OCI-LY3 (cell line): ENCODE measurements around the gene SH2D3A.

Source experiments
- H2AFZ ChIP-seq: fragments of 200-600, 300-600 bp; shearing (Covaris generic); 2 replicates; pipeline ENCODE4 v1.6.0; 2014; ENCODE audit warnings: antibody characterized with exemption, low read depth, low read length
- H3K27ac ChIP-seq: fragments of 200-600, 300-600 bp; sonication (generic); 2 replicates; pipeline ENCODE4 v1.5.1; 2014; ENCODE audit warnings: mild to moderate bottlenecking, low read length, moderate library complexity, mixed read lengths
- H3K27me3 ChIP-seq: fragments of 200-600, 300-600 bp; sonication (generic); 2 replicates; pipeline ENCODE4 v1.6.1; 2014; ENCODE audit warnings: low read depth, low read length, mixed read lengths
- H3K36me3 ChIP-seq: fragments of 200-600, 300-600 bp; sonication (generic); replicated peaks from 2 replicates; pipeline ENCODE3; 2014; ENCODE audit warnings: low read depth, low read length, mixed read lengths
- H3K4me1 ChIP-seq: fragments of 300-600, 200-600 bp; sonication (generic); 2 replicates; pipeline ENCODE4 v1.6.1; 2014; ENCODE audit warnings: low read length, mixed read lengths
- H3K4me2 ChIP-seq: fragments of 200-600, 300-600 bp; sonication (generic); 2 replicates; pipeline ENCODE4 v1.6.1; 2014; ENCODE audit warnings: low read length, mixed read lengths
- H3K4me3 ChIP-seq: fragments of 300-600, 200-600 bp; sonication (generic); 2 replicates; pipeline ENCODE4 v1.5.1; 2014; ENCODE audit warnings: antibody characterized with exemption, mild to moderate bottlenecking, low read length, moderate library complexity
- H3K79me2 ChIP-seq: fragments of 300-600, 200-600 bp; shearing (Covaris generic); 2 replicates; pipeline ENCODE4 v1.6.1; 2014; ENCODE audit warnings: mild to moderate bottlenecking, low read length, mixed read lengths
- H3K9ac ChIP-seq: fragments of 300-600, 200-600 bp; shearing (Covaris generic); 2 replicates; pipeline ENCODE4 v1.6.0; 2014; ENCODE audit warnings: mild to moderate bottlenecking, low read length, moderate library complexity
- H3K9me3 ChIP-seq: fragments of 200-600, 300-600 bp; shearing (Covaris generic); 2 replicates; pipeline ENCODE4 v1.6.1; 2014; ENCODE audit warnings: low read length, mixed read lengths; ENCODE audit not compliant: insufficient read depth
- H4K20me1 ChIP-seq: fragments of 200-600, 300-600 bp; sonication (generic); 2 replicates; pipeline ENCODE4 v1.6.1; 2016; ENCODE audit warnings: low read length, mixed read lengths; ENCODE audit not compliant: insufficient read depth
- CTCF ChIP-seq: fragments of 200-600, 300-600 bp; sonication (generic); IDR thresholded peaks from 2 replicates; pipeline ENCODE4 v1.5.1; 2014; ENCODE audit warnings: antibody characterized with exemption, low read length, low read depth
- EZH2phosphoT487 ChIP-seq: fragments of 200-600 bp; shearing (Covaris generic); IDR thresholded peaks from 2 replicates; pipeline ENCODE4 v1.6.1; 2018; ENCODE audit warnings: antibody characterized with exemption, mixed run types, low read depth

SH2D3A gene

DNA sequence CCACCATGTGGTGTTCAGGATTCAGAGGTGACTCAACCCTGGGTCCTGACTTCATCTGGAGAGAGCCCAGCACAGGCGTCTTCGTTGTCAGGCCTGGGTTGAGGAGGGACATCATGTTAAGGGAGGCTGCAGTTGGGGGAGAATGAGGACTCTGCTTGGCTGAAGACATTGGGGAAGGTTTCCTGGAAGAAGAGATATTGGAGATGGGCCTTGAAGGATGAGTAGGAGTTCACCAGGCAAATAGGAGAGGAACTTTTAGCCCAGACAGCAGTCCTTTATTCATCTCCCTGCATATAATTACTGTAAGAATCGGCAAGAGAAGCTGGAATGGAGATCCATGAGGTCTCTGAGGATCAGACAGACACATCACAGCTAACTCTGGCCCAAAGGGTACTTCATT is 44.1 kb upstream of the SH2D3A start:
- H3K79me2 ChIP-seq, result peaks cover 58% of the 10 kb centered on the region
- H3K27me3 ChIP-seq, result no peaks in the 10 kb centered on the region
- H3K36me3 ChIP-seq, result peaks cover 24% of the 10 kb centered on the region
- peaks cover 73% of the 10 kb centered on the region for H4K20me1 ChIP-seq
- TF ChIP-seq CTCF (no peak), EZH2phosphoT487 (no peak)
- H3K4me2 ChIP-seq, result no peak overlapping the region
- no peak overlapping the region for H3K9ac ChIP-seq
- H3K4me1 ChIP-seq, result no peaks in the 10 kb centered on the region
- no peak overlapping the region for H2AFZ ChIP-seq
- no peaks in the 10 kb centered on the region for H3K9me3 ChIP-seq
- H3K4me3 ChIP-seq, result no peak overlapping the region
- no peak overlapping the region for H3K27ac ChIP-seq

GRCh38 chr19:6809262-6809661 is 42.0 kb upstream of the SH2D3A start:
- Histone ChIP-seq H4K20me1 (peaks cover 62% of the 10 kb centered on the region), H3K79me2 (peaks cover 53% of the 10 kb centered on the region), H2AFZ (no peak overlapping the region)

DNA sequence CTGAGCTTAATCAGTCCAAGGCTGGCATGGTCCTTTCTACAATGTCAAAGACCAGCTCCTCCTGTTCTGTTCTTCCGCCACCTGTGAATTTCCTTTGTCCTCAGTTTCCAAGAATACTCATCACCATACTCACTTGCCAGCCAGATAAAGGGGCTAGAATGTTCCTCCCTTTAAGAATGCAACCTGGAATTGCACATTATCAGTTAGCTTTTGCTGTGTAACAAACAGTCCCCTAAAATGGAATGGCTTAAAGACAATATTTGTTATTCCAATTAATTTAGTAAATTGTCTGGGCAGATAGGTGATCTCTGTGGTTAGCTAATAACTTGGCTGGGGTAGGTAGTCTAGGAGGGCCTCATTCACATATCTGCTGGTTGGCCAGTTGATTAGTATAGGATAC is 41.3 kb upstream of the SH2D3A start:
- Histone ChIP-seq H3K27me3 (no peaks in the 10 kb centered on the region), H3K4me1 (peaks cover 3% of the 10 kb centered on the region), H3K36me3 (peaks cover 25% of the 10 kb centered on the region), H3K9me3 (no peaks in the 10 kb centered on the region), H3K4me2 (no peak overlapping the region), H3K4me3 (no peak overlapping the region), H2AFZ (no peak overlapping the region), H3K9ac (no peak overlapping the region), H3K79me2 (peaks cover 58% of the 10 kb centered on the region), H4K20me1 (peaks cover 61% of the 10 kb centered on the region), H3K27ac (no peak overlapping the region)
- TF ChIP-seq CTCF (no peak), EZH2phosphoT487 (no peak)

More at GRCh38 chr19:6809262-6809661, 42.0 kb upstream of the SH2D3A start:
- TF ChIP-seq CTCF (no peak), EZH2phosphoT487 (no peak)
- Histone ChIP-seq H3K9me3 (no peaks in the 10 kb centered on the region), H3K27ac (no peak overlapping the region), H3K9ac (no peak overlapping the region), H3K27me3 (no peaks in the 10 kb centered on the region), H3K4me3 (no peak overlapping the region), H3K4me1 (no peaks in the 10 kb centered on the region), H3K4me2 (no peak overlapping the region), H3K36me3 (peaks cover 20% of the 10 kb centered on the region)

GRCh38 chr19:6807291-6807690 is 40.1 kb upstream of the SH2D3A start:
- peaks cover 15% of the 10 kb centered on the region for H3K4me1 ChIP-seq
- no peak overlapping the region for H3K9ac ChIP-seq
- peaks cover 23% of the 10 kb centered on the region for H3K36me3 ChIP-seq
- H3K4me2 ChIP-seq, result no peak overlapping the region
- H3K79me2 ChIP-seq, result peaks cover 59% of the 10 kb centered on the region
- no peaks in the 10 kb centered on the region for H3K9me3 ChIP-seq
- H3K27me3 ChIP-seq, result no peaks in the 10 kb centered on the region
- peaks cover 50% of the 10 kb centered on the region for H4K20me1 ChIP-seq
- no peak overlapping the region for H3K4me3 ChIP-seq
- TF ChIP-seq EZH2phosphoT487, result no peak
- no peak for TF ChIP-seq CTCF
- H3K27ac ChIP-seq, result no peak overlapping the region
- no peak overlapping the region for H2AFZ ChIP-seq
